Right lobe of liver (tissue), 4 donors: ENCODE measurements around the gene OR8G5.

Source experiments
- POLR2A ChIP-seq: fragments of 450-650 bp; IDR thresholded peaks from one replicate; pipeline ENCODE4 v1.6.1; 2017; ENCODE audit warnings: antibody characterized with exemption, mild to moderate bottlenecking
- TF ChIP-seq, protein P1 (sequence below), 4 donors: fragments of 200-600 bp in 3 of 4; fragments of 450-650 bp in 1 of 4; IDR thresholded peaks; one replicate each; pipeline versions ENCODE4 v1.5.1 to v1.8.0; 2016 to 2022; ENCODE audit warnings: antibody characterized with exemption in 4 of 4, mild to moderate bottlenecking in 2 of 4
- donor health status: DM: no; HTN: no; CAD: no.
- donor health status: DM: no; HTN: no; CAD: no.
- donor health status: DM: no; HTN: yes; CAD: no.

GRCh38 chr11:124302347-124303125 lies 46.4 kb downstream of the OR8G5 start:
- TF ChIP-seq, protein P1, sequence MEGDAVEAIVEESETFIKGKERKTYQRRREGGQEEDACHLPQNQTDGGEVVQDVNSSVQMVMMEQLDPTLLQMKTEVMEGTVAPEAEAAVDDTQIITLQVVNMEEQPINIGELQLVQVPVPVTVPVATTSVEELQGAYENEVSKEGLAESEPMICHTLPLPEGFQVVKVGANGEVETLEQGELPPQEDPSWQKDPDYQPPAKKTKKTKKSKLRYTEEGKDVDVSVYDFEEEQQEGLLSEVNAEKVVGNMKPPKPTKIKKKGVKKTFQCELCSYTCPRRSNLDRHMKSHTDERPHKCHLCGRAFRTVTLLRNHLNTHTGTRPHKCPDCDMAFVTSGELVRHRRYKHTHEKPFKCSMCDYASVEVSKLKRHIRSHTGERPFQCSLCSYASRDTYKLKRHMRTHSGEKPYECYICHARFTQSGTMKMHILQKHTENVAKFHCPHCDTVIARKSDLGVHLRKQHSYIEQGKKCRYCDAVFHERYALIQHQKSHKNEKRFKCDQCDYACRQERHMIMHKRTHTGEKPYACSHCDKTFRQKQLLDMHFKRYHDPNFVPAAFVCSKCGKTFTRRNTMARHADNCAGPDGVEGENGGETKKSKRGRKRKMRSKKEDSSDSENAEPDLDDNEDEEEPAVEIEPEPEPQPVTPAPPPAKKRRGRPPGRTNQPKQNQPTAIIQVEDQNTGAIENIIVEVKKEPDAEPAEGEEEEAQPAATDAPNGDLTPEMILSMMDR (IDR thresholded peaks at IDR 0.05): no peak
- TF ChIP-seq POLR2A: no peak
